Hepatocyte (in vitro differentiated cells): ENCODE measurements around the gene VWF. TPM values are rescaled to one million over a fixed set of nuclear protein-coding genes. Genes with fewer than 3 reads are reported as not detected.

Experiments used
- DNase-seq: peaks from one replicate; pipeline ENCODE4 v3.0.0-alpha.2; 2016; ENCODE audit warnings: low spot score
- H2AFZ ChIP-seq: fragments of 200-600 bp; sonication (generic); 2 replicates; pipeline ENCODE4 v1.6.0; 2016; ENCODE audit warnings: antibody characterized with exemption, mild to moderate bottlenecking
- H3K27ac ChIP-seq: fragments of 200-600 bp; sonication (generic); 2 replicates; pipeline ENCODE4 v1.5.1; 2016; ENCODE audit warnings: mild to moderate bottlenecking
- H3K27me3 ChIP-seq: fragments of 200-600 bp; sonication (generic); 2 replicates; pipeline ENCODE4 v1.6.1; 2016
- H3K36me3 ChIP-seq: fragments of 200-600 bp; sonication (generic); replicated peaks from 2 replicates; pipeline ENCODE4 v1.5.1; 2016; ENCODE audit warnings: low read depth; ENCODE audit not compliant: insufficient read depth
- H3K4me1 ChIP-seq: fragments of 200-600 bp; sonication (generic); 2 replicates; pipeline ENCODE4 v1.5.1; 2016; ENCODE audit warnings: mild to moderate bottlenecking, moderate library complexity; ENCODE audit not compliant: insufficient read depth
- H3K4me2 ChIP-seq: fragments of 200-600 bp; sonication (generic); 2 replicates; pipeline ENCODE4 v1.6.0; 2016
- H3K4me3 ChIP-seq: fragments of 200-600 bp; sonication (generic); 2 replicates; pipeline ENCODE4 v1.5.1; 2016; ENCODE audit warnings: mild to moderate bottlenecking
- H3K79me2 ChIP-seq: fragments of 200-600 bp; sonication (generic); 2 replicates; pipeline ENCODE4 v1.6.0; 2017; ENCODE audit warnings: mild to moderate bottlenecking
- H3K9me2 ChIP-seq: fragments of 200-600 bp; sonication (generic); replicated peaks from 2 replicates; pipeline ENCODE4 v1.6.0; 2017; ENCODE audit warnings: mild to moderate bottlenecking; ENCODE audit not compliant: insufficient read depth
- H3K9me3 ChIP-seq: fragments of 200-600 bp; sonication (generic); 2 replicates; pipeline ENCODE4 v1.5.1; 2016; ENCODE audit warnings: low read depth, mild to moderate bottlenecking
- H4K20me1 ChIP-seq: fragments of 200-600 bp; sonication (generic); 2 replicates; pipeline ENCODE4 v1.6.0; 2016; ENCODE audit warnings: mild to moderate bottlenecking; ENCODE audit not compliant: insufficient read depth, poor library complexity, severe bottlenecking
- CTCF ChIP-seq: fragments of 200-600 bp; sonication (generic); IDR thresholded peaks from 2 replicates; pipeline ENCODE4 v1.5.1; 2016; ENCODE audit warnings: antibody characterized with exemption, mild to moderate bottlenecking; ENCODE audit not compliant: poor library complexity
- EZH2 ChIP-seq: fragments of 200-600 bp; sonication (generic); IDR thresholded peaks from 2 replicates; pipeline ENCODE4 v1.6.1; 2016; ENCODE audit warnings: antibody characterized with exemption, mild to moderate bottlenecking, borderline replicate concordance
- EZH2phosphoT487 ChIP-seq: fragments of 200-600 bp; sonication (generic); IDR thresholded peaks from one replicate; pipeline ENCODE4 v1.6.1; 2018; ENCODE audit warnings: antibody characterized with exemption, mild to moderate bottlenecking, low read depth, moderate library complexity; ENCODE audit not compliant: unreplicated experiment, severe bottlenecking
- WGBS: methylation state at CpG from one replicate; pipeline ENCODE4 v1.1.6; 2016; ENCODE audit warnings: low lambda C conversion rate; ENCODE audit errors: missing lambda C conversion rate; 5-methylcytosine and 5-hydroxymethylcytosine counted together
- polyA plus RNA-seq: library from polyadenylated mRNA; unstranded; fragments of >200 nt; fragmentation: Nextera tagmentation; extraction: Ambion mirVana; gene quantifications from 2 replicates; pipeline ENCODE4 v1.2.1, GENCODE V29; 2016
- total RNA-seq: library from RNA; depleted of rRNA; stranded (reverse); fragments of >200 nt; gene quantifications from 2 replicates; pipeline ENCODE4 v1.2.3, GENCODE V29; 2014

The VWF gene
- total and polyA plus RNA-seq, 2 experiments from 2014 or later: 0.20 to 0.77 TPM

- peaks cover 5% of the 10 kb centered on the region for H3K27me3 ChIP-seq
- H3K27ac ChIP-seq: no peak overlapping the region
- no peak overlapping the region for H3K4me3 ChIP-seq
- no peaks in the 10 kb centered on the region for H3K79me2 ChIP-seq
- no peaks in the 10 kb centered on the region for H3K9me3 ChIP-seq
- no peaks in the 10 kb centered on the region for H4K20me1 ChIP-seq
- WGBS: 68% methylated on average over 15 of the region's 15 CpGs
- no peaks in the 10 kb centered on the region for H3K4me1 ChIP-seq
- DNase-seq: no peak
- TF ChIP-seq EZH2 (no peak), EZH2phosphoT487 (no peak), CTCF (no peak)
- H3K4me2 ChIP-seq: no peak overlapping the region
- H3K9me2 ChIP-seq: no peaks in the 10 kb centered on the region
- no peak overlapping the region for H2AFZ ChIP-seq
- H3K36me3 ChIP-seq: no peaks in the 10 kb centered on the region
These were observed 223.8 kb downstream of the VWF start for GRCh38 chr12:5900533-5901205.

DNA sequence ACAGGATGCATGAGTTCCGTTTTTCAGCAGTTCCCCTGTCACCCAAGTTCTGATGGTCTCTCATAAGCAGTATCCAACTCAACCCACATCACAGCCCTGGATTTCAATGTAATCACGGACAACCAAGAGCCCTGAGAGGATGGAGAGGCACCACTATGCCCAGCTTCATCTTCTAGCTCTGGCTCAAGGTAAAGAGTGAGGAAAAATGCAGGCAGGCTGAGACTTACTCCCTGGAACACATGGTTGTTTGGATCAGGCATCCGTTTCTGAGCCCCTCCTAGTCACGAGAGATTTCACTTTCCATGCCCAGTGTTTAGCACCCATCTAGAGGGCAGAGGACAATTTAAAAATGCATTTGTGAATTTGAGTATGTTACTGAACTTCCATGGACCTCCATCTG lies 224.4 kb downstream of the VWF start:
- Histone ChIP-seq H3K4me3 (no peak overlapping the region), H3K79me2 (no peaks in the 10 kb centered on the region), H3K27ac (no peak overlapping the region), H2AFZ (no peak overlapping the region), H3K4me2 (no peak overlapping the region), H3K27me3 (peaks cover 5% of the 10 kb centered on the region), H3K4me1 (no peaks in the 10 kb centered on the region), H4K20me1 (no peaks in the 10 kb centered on the region), H3K9me3 (no peaks in the 10 kb centered on the region), H3K9me2 (no peaks in the 10 kb centered on the region), H3K36me3 (no peaks in the 10 kb centered on the region)
- 72% methylated on average over 4 of the region's 4 CpGs for WGBS
- DNase-seq: no peak
- TF ChIP-seq EZH2 (no peak), EZH2phosphoT487 (no peak), CTCF (no peak)

DNA sequence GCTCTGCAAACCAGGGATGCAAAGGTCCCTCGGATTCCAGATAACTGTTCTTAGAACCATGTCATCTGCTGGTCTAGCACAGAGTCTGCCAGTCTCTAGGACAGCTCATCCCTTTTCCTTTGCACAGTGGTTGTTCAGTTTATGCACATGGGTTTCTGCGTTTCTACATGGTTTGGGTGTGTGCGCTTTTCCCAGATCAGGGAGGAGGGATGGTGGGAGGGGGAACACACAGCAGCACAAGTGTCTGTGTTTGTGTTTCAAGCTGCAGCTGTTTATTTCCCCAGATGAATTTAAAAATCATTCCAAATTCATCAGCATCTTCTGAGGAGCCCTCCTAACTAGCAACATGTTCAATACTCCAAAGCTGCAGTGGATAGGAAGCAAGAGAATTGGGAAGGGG lies 224.8 kb downstream of the VWF start:
- Histone ChIP-seq H3K9me2 (no peaks in the 10 kb centered on the region), H3K4me1 (no peaks in the 10 kb centered on the region), H3K9me3 (no peaks in the 10 kb centered on the region), H3K36me3 (no peaks in the 10 kb centered on the region), H4K20me1 (no peaks in the 10 kb centered on the region), H2AFZ (no peak overlapping the region), H3K4me3 (no peak overlapping the region), H3K27ac (no peak overlapping the region), H3K4me2 (no peak overlapping the region), H3K79me2 (no peaks in the 10 kb centered on the region), H3K27me3 (peaks cover 5% of the 10 kb centered on the region)
- TF ChIP-seq EZH2phosphoT487 (no peak), EZH2 (no peak), CTCF (no peak)
- no peak for DNase-seq
- 89% methylated on average over 3 of the region's 3 CpGs for WGBS
